Jurkat, Clone E6-1 (cell line): ENCODE measurements around the gene LGALS7.
A peak's percentile ranks its signal among the peaks of the same experiment; 100 is the strongest.
"Not testable (repeated sequence)": the region's sequence is repeated elsewhere in the genome, so short reads cannot be mapped to it uniquely, and the experiment has no call there.

Experiments
- DNase-seq: peaks from one replicate; pipeline ENCODE4 v3.0.0-alpha.2; 2011; ENCODE audit warnings: low read depth, low spot score
- H3K4me3 ChIP-seq: 2 replicates; pipeline ENCODE4 v1.5.1; 2011; ENCODE audit warnings: mild to moderate bottlenecking, low read length, control low read depth, moderate library complexity

LGALS7 gene

GRCh38 chr19:38781058-38781457, 7.7 kb upstream of the LGALS7 start:
- no peak for DNase-seq
- H3K4me3 ChIP-seq: no peak overlapping the region

GRCh38 chr19:38780443-38780842, 7.1 kb upstream of the LGALS7 start:
- DNase-seq: no peak

GRCh38 chr19:38778733-38779132, 5.4 kb upstream of the LGALS7 start:
- H3K4me3 ChIP-seq: no peak overlapping the region
- DNase-seq: no peak

More at GRCh38 chr19:38780443-38780842, 7.1 kb upstream of the LGALS7 start:
- H3K4me3 ChIP-seq: no peak overlapping the region

GRCh38 chr19:38774181-38774950, 1.0 kb upstream of the LGALS7 start:
- no peak overlapping the region for H3K4me3 ChIP-seq
- DNase-seq: no peak

- not testable (repeated sequence) for H3K4me3 ChIP-seq, DNase-seq
Observed at GRCh38 chr19:38771569-38771968, 1.7 kb downstream of the LGALS7 start.

- not testable (repeated sequence) for DNase-seq
Observed at GRCh38 chr19:38770949-38771275, 2.4 kb downstream of the LGALS7 start.

GRCh38 chr19:38770228-38770948, 2.9 kb downstream of the LGALS7 start:
- H3K4me3 ChIP-seq, DNase-seq: not testable (repeated sequence)

More at GRCh38 chr19:38770949-38771275, 2.4 kb downstream of the LGALS7 start:
- H3K4me3 ChIP-seq: not testable (repeated sequence)

- H3K4me3 ChIP-seq: no peak overlapping the region
- DNase-seq: peak; percentile 11
Observed at GRCh38 chr19:38769635-38770211, 3.6 kb downstream of the LGALS7 start.

GRCh38 chr19:38766276-38767047, 6.9 kb downstream of the LGALS7 start:
- no peak overlapping the region for H3K4me3 ChIP-seq

GRCh38 chr19:38765214-38765613, 8.1 kb downstream of the LGALS7 start:
- DNase-seq: no peak
- H3K4me3 ChIP-seq: no peak overlapping the region

More at GRCh38 chr19:38766276-38767047, 6.9 kb downstream of the LGALS7 start:
- DNase-seq: no peak

- DNase-seq: no peak
- H3K4me3 ChIP-seq: no peak overlapping the region
Observed at GRCh38 chr19:38763795-38764220, 9.5 kb downstream of the LGALS7 start.

- not testable (repeated sequence) for H3K4me3 ChIP-seq, DNase-seq
Observed at GRCh38 chr19:38761884-38762389, 11.4 kb downstream of the LGALS7 start.

GRCh38 chr19:38760805-38761517, 12.4 kb downstream of the LGALS7 start:
- H3K4me3 ChIP-seq, DNase-seq: not testable (repeated sequence)

GRCh38 chr19:38759590-38760003, 13.7 kb downstream of the LGALS7 start:
- no peak for DNase-seq
- no peak overlapping the region for H3K4me3 ChIP-seq

- DNase-seq: not testable (repeated sequence)
Observed at GRCh38 chr19:38754196-38754595, 19.1 kb downstream of the LGALS7 start.

GRCh38 chr19:38753783-38754182, 19.5 kb downstream of the LGALS7 start:
- H3K4me3 ChIP-seq: not testable (repeated sequence)

More at GRCh38 chr19:38754196-38754595, 19.1 kb downstream of the LGALS7 start:
- not testable (repeated sequence) for H3K4me3 ChIP-seq

GRCh38 chr19:38745316-38745715, 28.0 kb downstream of the LGALS7 start:
- no peak for DNase-seq
- H3K4me3 ChIP-seq: no peak overlapping the region

More at GRCh38 chr19:38753783-38754182, 19.5 kb downstream of the LGALS7 start:
- not testable (repeated sequence) for DNase-seq

- H3K4me3 ChIP-seq: no peak overlapping the region
- DNase-seq: no peak
Observed at GRCh38 chr19:38744874-38745273, 28.4 kb downstream of the LGALS7 start.
